MM.1S (cell line): ENCODE data around the gene SMIM13.

Source experiments
- DNase-seq: peaks from one replicate; pipeline ENCODE4 v3.0.0-alpha.2; 2015
- H2AFZ ChIP-seq: fragments of 300-600 bp; sonication (generic); 2 replicates; pipeline ENCODE4 v1.6.0; 2016; ENCODE audit warnings: antibody characterized with exemption, low read length
- H3F3A ChIP-seq: fragments of 300-600 bp; sonication (generic); 2 replicates; pipeline ENCODE4 v1.6.1; 2016; ENCODE audit warnings: mild to moderate bottlenecking, antibody characterized with exemption, low read length, moderate library complexity, mixed read lengths; ENCODE audit not compliant: insufficient read depth
- H3K27ac ChIP-seq: fragments of 300-600 bp; sonication (generic); 2 replicates; pipeline ENCODE4 v1.5.1; 2016; ENCODE audit warnings: mild to moderate bottlenecking, low read length
- H3K27me3 ChIP-seq: fragments of 300-600 bp; sonication (generic); replicated peaks from 2 replicates; pipeline ENCODE4 v1.6.0; 2016; ENCODE audit warnings: low read length; ENCODE audit not compliant: insufficient read depth
- H3K36me3 ChIP-seq: fragments of 300-600 bp; sonication (generic); replicated peaks from 2 replicates; pipeline ENCODE4 v1.6.1; 2016; ENCODE audit warnings: mild to moderate bottlenecking, low read length, mixed read lengths; ENCODE audit not compliant: insufficient read depth
- H3K4me1 ChIP-seq: fragments of 300-600 bp; sonication (generic); 2 replicates; pipeline ENCODE4 v1.6.1; 2016; ENCODE audit warnings: low read length, mixed read lengths
- H3K4me2 ChIP-seq: fragments of 300-600 bp; sonication (generic); 2 replicates; pipeline ENCODE4 v1.6.0; 2016; ENCODE audit warnings: low read depth, low read length
- H3K4me3 ChIP-seq: fragments of 300-600 bp; sonication (generic); 2 replicates; pipeline ENCODE4 v1.5.1; 2016; ENCODE audit warnings: low read length, mixed read lengths
- H3K79me2 ChIP-seq: fragments of 300-600 bp; sonication (generic); 2 replicates; pipeline ENCODE4 v1.6.1; 2016; ENCODE audit warnings: mixed run types, low read length, mixed read lengths
- H3K9ac ChIP-seq: fragments of 300-600 bp; sonication (generic); 2 replicates; pipeline ENCODE4 v1.6.1; 2016; ENCODE audit warnings: low read length, mixed read lengths
- H3K9me2 ChIP-seq: fragments of 300-600 bp; sonication (generic); replicated peaks from 2 replicates; pipeline ENCODE4 v1.6.1; 2016; ENCODE audit warnings: mild to moderate bottlenecking, low read length, mixed read lengths; ENCODE audit not compliant: insufficient read depth
- H3K9me3 ChIP-seq: fragments of 300-600 bp; sonication (generic); replicated peaks from 2 replicates; pipeline ENCODE4 v1.6.1; 2016; ENCODE audit warnings: mild to moderate bottlenecking, low read length, mixed read lengths; ENCODE audit not compliant: insufficient read depth
- H4K20me1 ChIP-seq: fragments of 300-600 bp; sonication (generic); 2 replicates; pipeline ENCODE4 v1.6.1; 2016; ENCODE audit warnings: mild to moderate bottlenecking, low read length, moderate library complexity, mixed read lengths; ENCODE audit not compliant: insufficient read depth
- EZH2 ChIP-seq: fragments of 300-600 bp; sonication (generic); optimal IDR thresholded peaks from 2 replicates; pipeline ENCODE3; 2017; ENCODE audit warnings: low read depth, mild to moderate bottlenecking, antibody characterized with exemption, low read length, mixed read lengths
- EZH2phosphoT487 ChIP-seq: fragments of 300-600 bp; sonication (generic); IDR thresholded peaks from 2 replicates; pipeline ENCODE4 v1.6.1; 2018; ENCODE audit warnings: antibody characterized with exemption, low read length
- TF ChIP-seq, protein P1 (sequence below): fragments of 300-600 bp; sonication (generic); IDR thresholded peaks from 2 replicates; pipeline ENCODE4 v1.5.1; 2016; ENCODE audit warnings: antibody characterized with exemption, low read length, mixed read lengths

The SMIM13 gene

DNA sequence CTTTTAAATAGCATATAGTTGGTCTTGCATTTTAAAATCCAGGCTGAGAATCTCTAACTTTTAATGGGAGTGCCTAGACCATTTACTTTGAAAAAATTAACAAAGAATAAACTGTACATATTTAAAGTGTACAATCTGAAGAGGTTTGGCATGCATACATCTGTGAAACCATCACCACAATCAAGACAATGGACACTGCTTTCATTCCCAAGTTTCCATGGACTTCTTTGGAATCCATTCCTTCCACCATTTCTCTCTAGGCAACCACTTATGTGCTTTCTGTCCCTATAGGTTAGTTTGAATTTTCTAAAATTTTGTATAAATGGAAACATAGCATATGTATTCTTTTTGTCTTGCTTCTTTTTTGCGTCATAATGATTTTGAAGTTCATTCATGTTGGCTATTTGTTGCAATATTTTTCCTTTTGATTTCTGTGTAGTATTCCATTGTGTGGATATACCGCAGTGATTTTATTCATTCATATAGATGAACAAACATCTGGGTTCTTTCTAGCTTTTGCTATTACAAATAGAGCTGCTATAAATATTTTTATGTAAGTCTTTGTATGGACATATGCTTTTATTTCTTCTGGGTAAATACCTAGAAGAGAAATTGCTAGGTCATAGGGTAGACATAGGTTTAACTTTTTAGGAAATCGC, 88.0 kb downstream of the SMIM13 start:
- Histone ChIP-seq H3K27me3 (no peaks in the 10 kb centered on the region), H3K27ac (no peak overlapping the region), H3K9ac (no peak overlapping the region), H3K9me2 (no peaks in the 10 kb centered on the region), H3K79me2 (no peaks in the 10 kb centered on the region), H4K20me1 (no peaks in the 10 kb centered on the region), H3K9me3 (no peaks in the 10 kb centered on the region), H2AFZ (no peak overlapping the region), H3K4me2 (no peak overlapping the region), H3K4me3 (no peak overlapping the region), H3K36me3 (no peaks in the 10 kb centered on the region), H3K4me1 (no peaks in the 10 kb centered on the region), H3F3A (no peaks in the 10 kb centered on the region)
- DNase-seq = no peak
- TF ChIP-seq, protein P1, sequence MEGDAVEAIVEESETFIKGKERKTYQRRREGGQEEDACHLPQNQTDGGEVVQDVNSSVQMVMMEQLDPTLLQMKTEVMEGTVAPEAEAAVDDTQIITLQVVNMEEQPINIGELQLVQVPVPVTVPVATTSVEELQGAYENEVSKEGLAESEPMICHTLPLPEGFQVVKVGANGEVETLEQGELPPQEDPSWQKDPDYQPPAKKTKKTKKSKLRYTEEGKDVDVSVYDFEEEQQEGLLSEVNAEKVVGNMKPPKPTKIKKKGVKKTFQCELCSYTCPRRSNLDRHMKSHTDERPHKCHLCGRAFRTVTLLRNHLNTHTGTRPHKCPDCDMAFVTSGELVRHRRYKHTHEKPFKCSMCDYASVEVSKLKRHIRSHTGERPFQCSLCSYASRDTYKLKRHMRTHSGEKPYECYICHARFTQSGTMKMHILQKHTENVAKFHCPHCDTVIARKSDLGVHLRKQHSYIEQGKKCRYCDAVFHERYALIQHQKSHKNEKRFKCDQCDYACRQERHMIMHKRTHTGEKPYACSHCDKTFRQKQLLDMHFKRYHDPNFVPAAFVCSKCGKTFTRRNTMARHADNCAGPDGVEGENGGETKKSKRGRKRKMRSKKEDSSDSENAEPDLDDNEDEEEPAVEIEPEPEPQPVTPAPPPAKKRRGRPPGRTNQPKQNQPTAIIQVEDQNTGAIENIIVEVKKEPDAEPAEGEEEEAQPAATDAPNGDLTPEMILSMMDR = no peak
- TF ChIP-seq EZH2phosphoT487 = no peak
- no peak for TF ChIP-seq EZH2

DNA sequence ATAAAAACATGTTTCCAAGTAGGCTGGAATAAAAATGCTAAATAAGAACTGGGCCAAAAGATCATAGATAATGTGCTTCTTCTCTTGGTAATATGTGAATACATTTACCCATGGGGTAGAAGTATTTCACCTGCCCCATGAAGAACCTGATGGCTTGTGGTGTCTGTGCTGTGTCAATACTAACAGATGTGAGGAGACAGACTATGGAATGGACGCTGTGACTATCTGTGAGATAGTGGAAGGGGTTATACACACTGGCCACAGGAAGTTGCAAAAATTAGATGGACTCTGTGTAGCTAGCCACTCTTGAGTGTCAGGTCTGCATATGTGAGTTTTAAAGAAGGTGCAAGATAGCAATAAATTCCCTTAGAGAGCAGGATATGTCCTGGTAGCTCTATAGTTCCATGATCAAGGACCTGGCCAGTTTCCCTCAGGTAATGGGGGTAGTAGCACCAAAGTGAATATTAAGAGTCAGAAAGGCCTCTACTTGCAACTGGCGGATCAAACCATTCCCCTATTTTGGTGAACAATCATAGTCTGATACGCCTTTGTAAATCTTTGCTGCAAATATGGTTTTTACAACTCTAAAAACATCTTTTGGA, 90.2 kb downstream of the SMIM13 start:
- no peak for DNase-seq
- Histone ChIP-seq H3K27ac (no peak overlapping the region), H4K20me1 (no peaks in the 10 kb centered on the region), H3K4me2 (no peak overlapping the region), H3K4me1 (no peaks in the 10 kb centered on the region), H3K36me3 (no peaks in the 10 kb centered on the region; the same call in 1 of the 2 replicates), H3F3A (no peaks in the 10 kb centered on the region), H3K9ac (no peak overlapping the region), H2AFZ (no peak overlapping the region), H3K27me3 (no peaks in the 10 kb centered on the region), H3K79me2 (no peaks in the 10 kb centered on the region), H3K9me3 (no peaks in the 10 kb centered on the region), H3K4me3 (no peak overlapping the region), H3K9me2 (no peaks in the 10 kb centered on the region)
- TF ChIP-seq, protein P1 = no peak

DNA sequence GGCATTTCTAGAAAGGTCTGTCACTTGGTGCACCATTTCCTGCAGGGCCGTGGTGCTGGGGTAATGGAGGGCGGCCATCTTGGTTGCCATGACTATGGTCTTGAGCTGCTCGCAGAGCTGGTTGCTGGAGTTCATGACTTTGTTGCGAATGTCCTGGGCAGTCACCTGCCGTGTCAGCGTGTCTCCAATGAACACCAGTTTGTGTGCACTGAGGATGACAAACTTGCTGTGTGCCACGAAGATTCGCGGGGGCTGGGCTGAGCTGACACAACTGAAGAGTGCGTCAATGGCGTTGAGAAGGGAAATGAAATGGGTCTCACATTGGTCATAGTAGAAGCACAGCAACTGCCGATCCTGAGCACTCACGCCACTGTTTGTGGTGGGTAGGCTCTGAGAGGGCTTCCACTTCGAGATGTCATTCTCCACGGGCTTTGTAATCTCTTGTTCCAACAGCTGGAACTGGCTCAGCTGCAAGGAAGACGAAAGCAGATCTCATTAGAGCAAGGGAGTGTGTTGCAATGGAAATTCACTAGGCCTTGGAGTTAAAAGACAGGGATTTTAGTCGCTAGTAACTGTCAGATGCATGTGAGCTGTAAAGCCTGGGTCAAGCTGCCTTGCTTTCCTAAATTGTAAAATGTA, 91.7 kb downstream of the SMIM13 start:
- no peaks in the 10 kb centered on the region for H3K79me2 ChIP-seq
- H3F3A ChIP-seq = no peaks in the 10 kb centered on the region
- no peak overlapping the region for H2AFZ ChIP-seq
- H3K4me2 ChIP-seq = no peak overlapping the region
- H3K36me3 ChIP-seq = no peaks in the 10 kb centered on the region; the same call in 1 of the 2 replicates
- H3K27ac ChIP-seq = no peak overlapping the region
- TF ChIP-seq EZH2phosphoT487 = no peak
- TF ChIP-seq, protein P1 = no peak
- no peak for TF ChIP-seq EZH2
- no peak for DNase-seq
- no peaks in the 10 kb centered on the region for H4K20me1 ChIP-seq
- H3K27me3 ChIP-seq = no peaks in the 10 kb centered on the region
- no peaks in the 10 kb centered on the region for H3K9me3 ChIP-seq
- H3K4me1 ChIP-seq = no peaks in the 10 kb centered on the region
- H3K9ac ChIP-seq = no peak overlapping the region
- no peaks in the 10 kb centered on the region for H3K9me2 ChIP-seq
- H3K4me3 ChIP-seq = no peak overlapping the region
